AML-193 (cell line): ENCODE measurements around the gene SYTL1.
A peak's percentile ranks its signal among the peaks of the same experiment; 100 is the strongest.

Experiments
- DNase-seq, 2 experiments: peaks; one replicate each; lab custom pipeline; 2025; lab: John Stamatoyannopoulos, UW

The SYTL1 gene

GRCh38 chr1:27341525-27342252 lies at the start of gene SYTL1:
TSS of gene SYTL1 (plus strand) at chr1:27342022. CDS start at chr1:27345335, 3,313 bp downstream.
- DNase-seq: peak; percentile 62 to 68

- no peak for DNase-seq
Measured at GRCh38 chr1:27292106-27292505, 49.7 kb upstream of the SYTL1 start.

GRCh38 chr1:27293915-27294314 lies 47.9 kb upstream of the SYTL1 start:
- no peak for DNase-seq

- peak; percentile 18 to 21 for DNase-seq
Measured at GRCh38 chr1:27296773-27297291, 45.0 kb upstream of the SYTL1 start.

GRCh38 chr1:27297903-27298302 lies 43.9 kb upstream of the SYTL1 start:
- DNase-seq: no peak

- DNase-seq: no peak
Measured at GRCh38 chr1:27298632-27299384, 43.0 kb upstream of the SYTL1 start.

- no peak for DNase-seq
Measured at GRCh38 chr1:27299385-27300271, 42.2 kb upstream of the SYTL1 start.

DNA sequence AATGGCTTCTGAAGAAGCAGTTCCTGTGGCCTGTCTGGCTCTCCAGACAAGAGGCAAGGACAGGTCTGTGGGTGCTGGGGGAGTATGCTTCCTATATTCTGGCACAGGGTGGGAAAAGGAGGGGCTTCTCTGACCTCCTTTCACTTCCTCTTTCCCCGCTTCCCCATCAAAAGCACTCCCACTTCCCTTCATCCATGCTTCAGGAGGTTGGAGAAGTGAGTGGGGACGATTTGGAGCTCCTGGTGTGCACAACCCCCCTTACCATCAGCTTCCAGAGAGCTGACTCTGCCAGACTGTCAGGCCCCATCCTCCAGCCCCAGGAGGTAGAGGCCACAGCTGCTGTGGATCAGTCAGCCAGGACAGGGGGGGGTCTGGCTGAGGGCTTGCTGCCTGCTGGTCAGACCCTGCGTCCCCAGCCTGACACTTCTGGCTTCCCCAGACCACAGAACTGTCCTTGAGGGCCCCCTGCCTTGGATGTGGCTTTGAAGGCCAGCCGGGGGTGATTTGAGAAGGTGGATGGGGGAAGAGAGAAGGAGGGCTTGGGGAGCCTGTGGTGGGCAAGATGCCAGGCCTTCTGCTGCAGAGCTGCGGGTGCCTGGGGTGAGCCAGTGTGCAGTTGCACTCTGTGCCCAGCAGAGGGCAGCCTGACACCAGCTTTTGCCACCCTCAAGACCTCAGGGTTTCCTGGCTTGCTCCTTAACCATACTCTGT lies 41.3 kb upstream of the SYTL1 start:
- DNase-seq: peak; percentile 72 to 77

DNA sequence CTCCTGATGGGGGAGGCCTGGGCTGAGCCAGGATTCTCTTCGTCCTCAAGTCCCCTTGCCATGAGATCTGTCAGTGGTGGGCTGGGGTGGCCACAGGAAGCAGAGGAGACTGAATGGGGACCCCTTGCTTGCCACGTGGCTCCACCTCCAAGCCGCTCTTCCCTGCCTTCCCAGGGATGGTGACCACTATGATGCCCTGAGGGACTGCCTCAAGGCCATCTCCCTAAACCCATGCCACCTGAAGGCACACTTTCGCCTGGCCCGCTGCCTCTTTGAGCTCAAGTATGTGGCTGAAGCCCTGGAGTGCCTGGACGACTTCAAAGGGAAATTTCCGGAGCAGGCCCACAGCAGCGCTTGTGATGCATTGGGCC lies 40.8 kb upstream of the SYTL1 start:
- no peak for DNase-seq

DNA sequence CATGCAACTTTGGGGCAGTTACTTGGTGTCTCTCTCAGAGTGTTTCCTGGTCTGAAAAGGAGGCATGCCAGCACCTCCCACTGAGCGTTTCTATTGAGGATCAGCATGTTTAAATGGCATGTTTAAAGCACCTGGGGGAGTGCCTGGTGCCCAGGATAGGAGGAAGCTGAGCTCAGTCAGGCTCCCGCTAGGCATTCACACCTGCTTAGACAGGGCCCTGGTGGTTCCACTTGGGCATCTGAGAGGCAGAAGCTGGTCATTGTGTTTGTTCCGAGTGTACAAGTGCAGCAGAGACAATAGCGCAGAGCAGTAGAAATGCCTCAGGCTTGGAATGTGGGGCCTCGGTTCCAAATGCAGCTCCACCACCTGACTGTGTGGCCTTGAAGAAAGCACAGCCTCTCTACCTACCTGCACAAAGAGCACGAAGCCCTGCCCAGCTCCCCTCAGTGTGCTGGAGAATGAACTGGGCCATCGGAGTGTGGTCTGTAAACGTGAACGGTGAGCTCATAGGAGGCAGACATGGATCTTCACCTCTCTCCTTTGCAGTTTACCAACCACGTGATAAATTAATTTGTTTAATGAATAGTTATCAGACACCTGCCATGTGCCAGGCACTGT lies 40.1 kb upstream of the SYTL1 start:
- no peak for DNase-seq

- DNase-seq: no peak
Measured at GRCh38 chr1:27302612-27303011, 39.2 kb upstream of the SYTL1 start.

GRCh38 chr1:27303509-27303908 lies 38.3 kb upstream of the SYTL1 start:
- DNase-seq: no peak

DNA sequence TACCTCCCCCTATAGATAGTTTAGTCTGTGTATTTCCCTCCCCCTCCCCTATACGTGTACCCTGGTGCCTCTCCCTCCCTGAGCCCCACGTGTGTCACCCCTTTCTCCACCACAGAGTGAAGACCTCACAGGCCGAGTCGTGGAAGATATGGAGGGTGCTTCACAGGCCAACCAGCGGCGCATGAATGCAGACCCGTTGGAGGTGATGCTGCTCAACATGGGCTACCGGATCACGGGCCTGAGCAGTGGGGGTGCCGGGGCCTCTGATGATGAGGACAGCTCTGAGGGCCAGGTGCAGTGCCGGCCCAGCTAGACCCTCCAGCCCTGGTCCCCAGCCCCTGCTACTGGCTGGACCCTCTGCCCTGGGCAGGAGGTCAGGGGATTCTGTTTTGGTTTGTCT lies 35.8 kb upstream of the SYTL1 start:
- no peak for DNase-seq

- DNase-seq: no peak
Measured at GRCh38 chr1:27306892-27307761, 34.7 kb upstream of the SYTL1 start.

DNA sequence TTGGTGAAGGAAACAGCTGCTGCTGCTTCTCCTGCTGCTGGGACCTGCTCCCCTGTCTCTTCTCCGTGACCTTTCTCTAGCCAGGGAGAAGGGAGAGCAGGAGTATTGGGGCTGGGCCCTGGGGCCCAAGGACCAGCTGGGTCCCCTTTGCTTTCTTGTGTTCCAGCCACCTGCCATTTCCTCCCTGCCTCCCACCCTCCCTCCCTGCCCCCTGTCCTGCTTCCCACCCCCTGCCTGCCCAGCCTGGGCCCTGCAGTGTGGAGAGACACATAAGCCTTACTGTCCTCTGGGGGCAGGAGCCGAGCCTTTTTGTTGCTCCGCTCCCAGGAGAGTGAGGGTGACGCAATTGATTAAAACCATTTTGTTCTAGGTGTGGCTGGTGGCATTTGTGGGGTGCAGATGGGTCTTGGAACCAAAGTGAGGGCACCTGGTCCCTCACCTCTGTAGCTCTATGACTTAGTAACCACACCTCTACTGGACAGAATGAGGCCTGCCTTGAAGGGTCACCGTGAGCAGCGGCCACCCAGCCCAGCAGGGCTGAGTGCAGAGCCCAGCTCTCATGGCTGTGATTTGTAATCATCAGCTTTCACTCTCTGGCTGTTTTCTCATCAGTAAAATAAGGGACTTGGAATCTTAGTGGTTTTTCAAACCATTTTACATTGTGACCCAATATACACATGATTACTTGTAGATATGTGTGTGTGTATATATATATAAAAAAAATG lies 33.8 kb upstream of the SYTL1 start:
- no peak for DNase-seq

DNA sequence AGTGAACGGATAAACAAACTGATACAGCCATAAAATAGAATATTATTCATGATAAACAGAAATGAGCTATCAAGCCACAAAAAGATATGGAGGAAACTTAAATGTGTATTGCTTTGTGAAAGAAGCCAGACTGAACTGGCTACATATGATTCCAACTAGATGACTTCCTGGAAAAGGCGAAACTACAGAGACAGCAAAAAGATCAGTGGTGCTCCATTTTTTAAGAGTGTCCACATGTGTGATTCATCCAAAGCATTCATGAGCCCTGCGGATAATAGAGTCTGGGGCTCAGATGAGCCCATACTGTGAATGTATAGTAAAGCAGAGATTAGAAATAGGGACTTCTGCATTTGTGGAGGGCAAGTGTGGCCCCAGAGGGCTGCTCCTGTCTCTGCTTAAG lies 27.7 kb upstream of the SYTL1 start:
- no peak for DNase-seq

- DNase-seq: no peak
Measured at GRCh38 chr1:27314737-27315136, 27.1 kb upstream of the SYTL1 start.

GRCh38 chr1:27316860-27317259 lies 25.0 kb upstream of the SYTL1 start:
- DNase-seq: no peak

DNA sequence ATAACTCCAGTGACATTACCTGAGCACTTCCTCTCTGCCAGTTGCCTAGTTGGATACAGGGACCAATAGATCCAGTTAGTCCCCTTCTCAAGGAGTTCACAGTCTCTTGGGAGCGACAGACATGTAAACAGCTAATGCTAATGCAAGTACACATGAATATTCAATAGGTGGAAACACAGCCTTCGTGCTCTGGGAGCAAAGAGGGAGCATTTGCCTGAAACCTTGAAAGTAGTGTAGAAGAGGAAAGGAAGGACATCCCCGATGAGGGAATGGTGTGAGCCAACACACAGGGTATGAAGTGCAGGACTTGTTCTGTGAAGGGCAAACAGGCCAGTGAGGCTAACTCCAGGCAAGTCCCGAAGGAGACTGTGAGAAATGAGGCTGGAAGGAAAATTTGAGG lies 23.7 kb upstream of the SYTL1 start:
- DNase-seq: no peak

DNA sequence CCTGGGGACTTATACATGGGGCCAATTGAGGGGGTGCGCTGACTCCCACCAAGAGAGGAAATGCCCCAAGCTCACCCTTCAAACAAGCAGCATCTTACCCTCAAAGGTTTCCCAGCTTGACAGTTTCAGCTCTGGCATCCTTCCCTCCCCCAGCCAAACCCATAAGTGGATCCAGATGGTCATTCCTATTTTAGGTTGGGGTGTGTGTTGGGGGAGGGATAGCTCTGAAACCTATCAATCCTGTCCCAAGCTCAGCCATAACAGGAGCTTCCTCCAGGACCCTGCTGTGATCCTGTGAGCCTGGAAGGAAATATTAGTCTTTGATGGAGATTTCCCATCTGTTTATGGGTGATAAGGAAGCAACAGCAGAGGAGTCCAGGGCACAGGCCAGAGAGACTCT lies 23.2 kb upstream of the SYTL1 start:
- DNase-seq: no peak
